ENCODE data around the gene P2RY8. TPM values are rescaled to one million over a fixed set of nuclear protein-coding genes. Genes with fewer than 3 reads are reported as not detected.

Gene P2RY8
- total and polyA plus RNA-seq, 10 of the 15 experiments (the other 5 are each of a cell fraction or from before 2014, with no cell fraction given): 2.0 to 64.4 (median 36.5) TPM

DNA sequence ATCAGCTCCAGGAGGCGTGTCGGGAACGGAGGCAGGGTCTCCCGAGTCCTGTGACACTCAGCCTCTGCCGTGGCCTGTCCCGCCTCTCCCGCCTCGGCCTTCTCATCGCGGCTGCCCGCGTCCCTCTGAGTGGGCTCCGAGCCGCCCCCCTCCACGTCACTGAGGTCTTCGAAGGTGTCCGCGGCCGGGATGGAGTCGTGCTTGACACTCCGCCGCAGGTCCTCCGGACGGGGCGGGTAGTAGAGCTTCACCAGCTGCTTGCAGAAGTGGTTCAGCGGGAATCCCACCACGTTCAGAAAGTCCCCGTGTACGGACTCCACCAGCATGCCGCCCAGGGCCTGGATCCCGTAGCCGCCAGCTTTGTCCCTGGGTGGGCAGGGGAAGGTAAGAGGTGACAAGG is 109.2 kb downstream of the P2RY8 start:
- Histone ChIP-seq H4K20me1 (ENCODE audit: control insufficient read depth, insufficient read depth) (no peaks in the 10 kb centered on the region), H3K4me2 (ENCODE audit: control insufficient read depth, insufficient read depth) (no peak overlapping the region), H3K36me3 (ENCODE audit: control insufficient read depth in 2 of 2, insufficient read depth in 2 of 2, low read length in 1 of 2) (peaks cover 18 to 20% of the 10 kb centered on the region in 2 experiments), H3K4me3 (no peak overlapping the region), H3K9me3 (replicated peaks; ENCODE audit: control insufficient read depth, insufficient read depth, low read length) (peaks cover 11% of the 10 kb centered on the region; the same call in 2 of the 3 replicates), H2AFZ (ENCODE audit: control insufficient read depth, low read depth, low read length) (no peak overlapping the region), H3K79me2 (ENCODE audit: control insufficient read depth, insufficient read depth, low read length) (no peaks in the 10 kb centered on the region), H3K27me3 (replicated peaks in 1 of 2; ENCODE audit: control insufficient read depth in 2 of 2, insufficient read depth in 2 of 2, low read length in 1 of 2) (no peaks in the 10 kb centered on the region), H3K27ac (ENCODE audit: control insufficient read depth, insufficient read depth) (no peak overlapping the region), H3K9ac (ENCODE audit: control insufficient read depth, insufficient read depth, low read length) (no peak overlapping the region), H3K4me1 (ENCODE audit: control insufficient read depth, insufficient read depth, low read length) (no peaks in the 10 kb centered on the region)
- 96% methylated on average over 32 of the region's 32 CpGs for WGBS (ENCODE audit: insufficient coverage, insufficient replicate concordance, low lambda C conversion rate, missing lambda C conversion rate)
- TSS peak; percentile 61 for BruUV-seq (replicated peaks)
- intact Hi-C loops (cut with micrococcal nuclease; ENCODE audit: unreplicated experiment): no loop called here
- ChIA-PET CTCF (no interaction called here), POLR2A (no interaction called here), SMC1A (ENCODE audit: uncharacterized antibody, unreplicated experiment) (no interaction called here), RAD21 (ENCODE audit: unreplicated experiment) (no interaction called here)
- ATAC-seq: no peak
- no peak for FAIRE-seq
- in situ Hi-C loops (cut with MboI): no loop called here
- no peak for DNase-seq (ENCODE audit: low read depth, low spot score)
- TF ChIP-seq, protein P1, sequence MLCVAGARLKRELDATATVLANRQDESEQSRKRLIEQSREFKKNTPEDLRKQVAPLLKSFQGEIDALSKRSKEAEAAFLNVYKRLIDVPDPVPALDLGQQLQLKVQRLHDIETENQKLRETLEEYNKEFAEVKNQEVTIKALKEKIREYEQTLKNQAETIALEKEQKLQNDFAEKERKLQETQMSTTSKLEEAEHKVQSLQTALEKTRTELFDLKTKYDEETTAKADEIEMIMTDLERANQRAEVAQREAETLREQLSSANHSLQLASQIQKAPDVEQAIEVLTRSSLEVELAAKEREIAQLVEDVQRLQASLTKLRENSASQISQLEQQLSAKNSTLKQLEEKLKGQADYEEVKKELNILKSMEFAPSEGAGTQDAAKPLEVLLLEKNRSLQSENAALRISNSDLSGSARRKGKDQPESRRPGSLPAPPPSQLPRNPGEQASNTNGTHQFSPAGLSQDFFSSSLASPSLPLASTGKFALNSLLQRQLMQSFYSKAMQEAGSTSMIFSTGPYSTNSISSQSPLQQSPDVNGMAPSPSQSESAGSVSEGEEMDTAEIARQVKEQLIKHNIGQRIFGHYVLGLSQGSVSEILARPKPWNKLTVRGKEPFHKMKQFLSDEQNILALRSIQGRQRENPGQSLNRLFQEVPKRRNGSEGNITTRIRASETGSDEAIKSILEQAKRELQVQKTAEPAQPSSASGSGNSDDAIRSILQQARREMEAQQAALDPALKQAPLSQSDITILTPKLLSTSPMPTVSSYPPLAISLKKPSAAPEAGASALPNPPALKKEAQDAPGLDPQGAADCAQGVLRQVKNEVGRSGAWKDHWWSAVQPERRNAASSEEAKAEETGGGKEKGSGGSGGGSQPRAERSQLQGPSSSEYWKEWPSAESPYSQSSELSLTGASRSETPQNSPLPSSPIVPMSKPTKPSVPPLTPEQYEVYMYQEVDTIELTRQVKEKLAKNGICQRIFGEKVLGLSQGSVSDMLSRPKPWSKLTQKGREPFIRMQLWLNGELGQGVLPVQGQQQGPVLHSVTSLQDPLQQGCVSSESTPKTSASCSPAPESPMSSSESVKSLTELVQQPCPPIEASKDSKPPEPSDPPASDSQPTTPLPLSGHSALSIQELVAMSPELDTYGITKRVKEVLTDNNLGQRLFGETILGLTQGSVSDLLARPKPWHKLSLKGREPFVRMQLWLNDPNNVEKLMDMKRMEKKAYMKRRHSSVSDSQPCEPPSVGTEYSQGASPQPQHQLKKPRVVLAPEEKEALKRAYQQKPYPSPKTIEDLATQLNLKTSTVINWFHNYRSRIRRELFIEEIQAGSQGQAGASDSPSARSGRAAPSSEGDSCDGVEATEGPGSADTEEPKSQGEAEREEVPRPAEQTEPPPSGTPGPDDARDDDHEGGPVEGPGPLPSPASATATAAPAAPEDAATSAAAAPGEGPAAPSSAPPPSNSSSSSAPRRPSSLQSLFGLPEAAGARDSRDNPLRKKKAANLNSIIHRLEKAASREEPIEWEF (IDR thresholded peaks at IDR 0.05; ENCODE audit: insufficient replicate concordance, low read depth, low read length): no peak
- TF ChIP-seq CBX5 (IDR thresholded peaks at IDR 0.05; ENCODE audit: low read depth) (no peak), NFYA (IDR thresholded peaks at IDR 0.05; ENCODE audit: borderline replicate concordance, low read depth, low read length) (no peak), FOXK2 (IDR thresholded peaks at IDR 0.05) (no peak), BCL11A (IDR thresholded peaks at IDR 0.05; ENCODE audit: low read depth, low read length) (no peak), NR2F1 (conservative IDR thresholded peaks at IDR 0.05) (no peak), RBBP5 (conservative IDR thresholded peaks at IDR 0.05) (no peak), CBX3 (IDR thresholded peaks at IDR 0.05; ENCODE audit: borderline replicate concordance, low read depth) (no peak), SRF (IDR thresholded peaks at IDR 0.05; ENCODE audit: low read depth in 2 of 2, low read length in 2 of 2) (no peak), POLR2AphosphoS5 (IDR thresholded peaks at IDR 0.05; ENCODE audit: low read length) (no peak), IKZF1 (conservative IDR thresholded peaks at IDR 0.05) (no peak), YBX1 (IDR thresholded peaks at IDR 0.05) (no peak)
- TF ChIP-seq, protein P2, sequence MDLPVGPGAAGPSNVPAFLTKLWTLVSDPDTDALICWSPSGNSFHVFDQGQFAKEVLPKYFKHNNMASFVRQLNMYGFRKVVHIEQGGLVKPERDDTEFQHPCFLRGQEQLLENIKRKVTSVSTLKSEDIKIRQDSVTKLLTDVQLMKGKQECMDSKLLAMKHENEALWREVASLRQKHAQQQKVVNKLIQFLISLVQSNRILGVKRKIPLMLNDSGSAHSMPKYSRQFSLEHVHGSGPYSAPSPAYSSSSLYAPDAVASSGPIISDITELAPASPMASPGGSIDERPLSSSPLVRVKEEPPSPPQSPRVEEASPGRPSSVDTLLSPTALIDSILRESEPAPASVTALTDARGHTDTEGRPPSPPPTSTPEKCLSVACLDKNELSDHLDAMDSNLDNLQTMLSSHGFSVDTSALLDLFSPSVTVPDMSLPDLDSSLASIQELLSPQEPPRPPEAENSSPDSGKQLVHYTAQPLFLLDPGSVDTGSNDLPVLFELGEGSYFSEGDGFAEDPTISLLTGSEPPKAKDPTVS (IDR thresholded peaks at IDR 0.05; ENCODE audit: low read depth, low read length): no peak
- TF ChIP-seq, protein P3, sequence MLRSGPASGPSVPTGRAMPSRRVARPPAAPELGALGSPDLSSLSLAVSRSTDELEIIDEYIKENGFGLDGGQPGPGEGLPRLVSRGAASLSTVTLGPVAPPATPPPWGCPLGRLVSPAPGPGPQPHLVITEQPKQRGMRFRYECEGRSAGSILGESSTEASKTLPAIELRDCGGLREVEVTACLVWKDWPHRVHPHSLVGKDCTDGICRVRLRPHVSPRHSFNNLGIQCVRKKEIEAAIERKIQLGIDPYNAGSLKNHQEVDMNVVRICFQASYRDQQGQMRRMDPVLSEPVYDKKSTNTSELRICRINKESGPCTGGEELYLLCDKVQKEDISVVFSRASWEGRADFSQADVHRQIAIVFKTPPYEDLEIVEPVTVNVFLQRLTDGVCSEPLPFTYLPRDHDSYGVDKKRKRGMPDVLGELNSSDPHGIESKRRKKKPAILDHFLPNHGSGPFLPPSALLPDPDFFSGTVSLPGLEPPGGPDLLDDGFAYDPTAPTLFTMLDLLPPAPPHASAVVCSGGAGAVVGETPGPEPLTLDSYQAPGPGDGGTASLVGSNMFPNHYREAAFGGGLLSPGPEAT (IDR thresholded peaks at IDR 0.05; ENCODE audit: low read depth): no peak
- TF ChIP-seq, protein P4, sequence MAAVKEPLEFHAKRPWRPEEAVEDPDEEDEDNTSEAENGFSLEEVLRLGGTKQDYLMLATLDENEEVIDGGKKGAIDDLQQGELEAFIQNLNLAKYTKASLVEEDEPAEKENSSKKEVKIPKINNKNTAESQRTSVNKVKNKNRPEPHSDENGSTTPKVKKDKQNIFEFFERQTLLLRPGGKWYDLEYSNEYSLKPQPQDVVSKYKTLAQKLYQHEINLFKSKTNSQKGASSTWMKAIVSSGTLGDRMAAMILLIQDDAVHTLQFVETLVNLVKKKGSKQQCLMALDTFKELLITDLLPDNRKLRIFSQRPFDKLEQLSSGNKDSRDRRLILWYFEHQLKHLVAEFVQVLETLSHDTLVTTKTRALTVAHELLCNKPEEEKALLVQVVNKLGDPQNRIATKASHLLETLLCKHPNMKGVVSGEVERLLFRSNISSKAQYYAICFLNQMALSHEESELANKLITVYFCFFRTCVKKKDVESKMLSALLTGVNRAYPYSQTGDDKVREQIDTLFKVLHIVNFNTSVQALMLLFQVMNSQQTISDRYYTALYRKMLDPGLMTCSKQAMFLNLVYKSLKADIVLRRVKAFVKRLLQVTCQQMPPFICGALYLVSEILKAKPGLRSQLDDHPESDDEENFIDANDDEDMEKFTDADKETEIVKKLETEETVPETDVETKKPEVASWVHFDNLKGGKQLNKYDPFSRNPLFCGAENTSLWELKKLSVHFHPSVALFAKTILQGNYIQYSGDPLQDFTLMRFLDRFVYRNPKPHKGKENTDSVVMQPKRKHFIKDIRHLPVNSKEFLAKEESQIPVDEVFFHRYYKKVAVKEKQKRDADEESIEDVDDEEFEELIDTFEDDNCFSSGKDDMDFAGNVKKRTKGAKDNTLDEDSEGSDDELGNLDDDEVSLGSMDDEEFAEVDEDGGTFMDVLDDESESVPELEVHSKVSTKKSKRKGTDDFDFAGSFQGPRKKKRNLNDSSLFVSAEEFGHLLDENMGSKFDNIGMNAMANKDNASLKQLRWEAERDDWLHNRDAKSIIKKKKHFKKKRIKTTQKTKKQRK (IDR thresholded peaks at IDR 0.05; ENCODE audit: low read depth, low read length): no peak
